Sigmoid colon (tissue), 4 donors: Measurements from ENCODE around the gene AHNAK2.

Experiments
- CTCF ChIP-seq, 4 experiments: fragments of 450-650 bp in 3 of 4; fragments of 200-600 bp in 1 of 4; IDR thresholded peaks; one replicate each; pipeline ENCODE4 v1.5.1; 2016 to 2019; ENCODE audit warnings: antibody characterized with exemption in 4 of 4, mild to moderate bottlenecking in 3 of 4, moderate library complexity in 2 of 4
- EP300 ChIP-seq, 4 donors: sonication (generic); formaldehyde crosslinking; IDR thresholded peaks; one replicate each; pipeline ENCODE4 v1.6.1; 2017; ENCODE audit warnings: antibody characterized with exemption in 4 of 4
- POLR2AphosphoS5 ChIP-seq, 4 donors: sonication (generic); formaldehyde crosslinking; IDR thresholded peaks; one replicate each; pipeline ENCODE4 v1.6.1; 2017; ENCODE audit warnings: antibody characterized with exemption in 4 of 4

- no peak for TF ChIP-seq CTCF (IDR thresholded peaks at IDR 0.05)
- TF ChIP-seq POLR2AphosphoS5 (IDR thresholded peaks at IDR 0.05), result no peak
- TF ChIP-seq EP300 (IDR thresholded peaks at IDR 0.05), result no peak
These were observed 45.0 kb upstream of the AHNAK2 start for GRCh38 chr14:105023144-105023543.
